NCI-H2196 (cell line): ENCODE results near the gene TSPAN11.

Experiments
- DNase-seq: peaks from one replicate; lab custom pipeline; 2025; ENCODE audit not compliant: unreplicated experiment; lab: John Stamatoyannopoulos, UW

The TSPAN11 gene

DNA sequence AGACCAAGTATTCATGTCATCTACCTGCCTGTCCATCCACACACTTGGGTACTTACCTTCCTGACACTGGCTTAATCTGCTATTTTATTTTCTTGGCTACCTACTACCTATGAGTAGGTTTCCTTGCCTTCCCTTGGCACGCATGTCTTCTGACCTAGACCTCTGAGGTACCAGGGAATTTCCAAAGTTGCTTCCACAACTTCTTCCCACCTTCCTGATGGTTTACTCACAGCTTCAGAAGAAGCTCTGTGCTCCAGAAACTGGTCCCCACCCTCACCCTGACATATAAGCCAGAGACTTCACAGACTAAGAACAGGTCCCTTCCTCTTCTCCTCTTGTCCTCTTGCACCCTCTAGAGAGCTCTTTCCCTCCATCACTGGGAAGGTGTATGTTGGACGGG lies 111.4 kb downstream of the TSPAN11 start:
- DNase-seq = no peak

DNA sequence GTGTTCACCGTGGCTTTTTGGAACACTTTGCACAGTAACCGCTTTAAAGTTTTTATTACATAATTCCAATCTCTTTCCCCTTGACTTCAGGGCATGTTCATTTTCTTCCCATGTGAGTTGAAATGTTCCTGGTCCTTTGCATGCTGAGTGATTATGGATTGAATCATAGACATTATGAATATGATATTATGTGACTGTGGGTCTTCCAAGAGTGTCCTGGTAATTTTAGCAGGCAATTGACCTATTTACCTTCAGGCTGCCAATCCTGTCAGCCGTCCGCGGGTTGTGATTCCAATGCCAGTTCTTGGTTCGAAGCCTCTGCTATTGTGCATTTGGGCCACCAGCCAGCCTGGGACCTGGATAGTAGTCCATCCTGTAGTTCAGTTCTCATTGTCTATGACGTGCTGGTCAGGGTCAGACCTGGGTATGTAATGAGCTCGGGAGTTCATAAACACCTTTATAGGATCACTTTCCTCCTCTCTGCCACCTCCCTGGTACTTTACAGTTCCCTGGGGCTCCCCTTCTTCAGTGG lies 114.6 kb downstream of the TSPAN11 start:
- DNase-seq = no peak
